ENCODE results near the gene RPL36AL. TPM values are rescaled to one million over a fixed set of nuclear protein-coding genes. Genes with fewer than 3 reads are reported as not detected.

The RPL36AL gene
- total and polyA plus RNA-seq, 10 of the 15 experiments (the other 5 are each of a cell fraction or from before 2014, with no cell fraction given) = 222 to 1,379 (median 545) TPM

DNA sequence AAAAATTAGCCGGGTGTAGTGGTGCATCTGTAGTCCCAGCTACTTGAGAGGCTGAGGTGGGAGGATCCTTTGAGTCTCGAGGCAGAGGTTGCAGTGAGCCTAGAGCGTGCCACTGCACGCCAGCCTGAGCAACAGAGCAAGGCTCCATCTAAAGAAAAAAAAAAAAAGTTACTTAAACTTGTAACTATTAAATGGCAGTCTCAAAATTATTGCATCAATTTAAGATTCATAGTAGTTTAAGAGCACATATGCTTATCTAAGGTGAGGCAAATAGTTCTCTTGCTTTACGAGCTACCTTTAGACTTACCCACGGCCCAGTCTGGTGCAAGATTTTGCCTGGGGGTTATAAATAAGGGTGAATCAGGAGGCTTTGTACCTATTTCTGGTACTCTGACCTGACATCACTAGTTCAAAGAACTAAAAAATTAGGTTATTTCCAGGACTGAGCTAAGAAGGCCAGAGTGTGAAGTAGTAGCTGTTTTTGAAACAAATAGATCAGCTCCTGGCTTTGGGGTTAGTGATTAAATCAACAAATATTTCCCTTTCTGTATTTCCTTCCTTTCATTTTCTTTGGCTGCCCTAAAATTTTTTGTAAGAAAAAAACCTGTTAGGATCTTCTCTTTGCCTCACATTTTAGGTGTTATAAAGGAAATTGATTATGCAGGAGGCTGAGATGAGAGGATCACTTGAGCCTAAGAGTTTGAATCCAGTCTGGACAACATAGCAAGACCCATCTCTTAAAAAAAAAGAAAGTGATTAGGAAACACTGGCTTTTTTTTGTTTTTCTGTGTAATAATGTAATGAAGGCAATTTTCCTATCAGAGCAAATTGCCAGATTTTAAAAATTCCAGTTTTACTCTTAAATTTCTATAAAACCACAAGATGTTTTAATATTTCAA is 3.8 kb upstream of the RPL36AL start (continued):
- TF ChIP-seq MLLT1 (IDR thresholded peaks at IDR 0.05) = peak; percentile 66
- no peak for TF ChIP-seq WRNIP1 (IDR thresholded peaks at IDR 0.05; ENCODE audit: borderline replicate concordance, low read depth, low read length)
- TF ChIP-seq ZNF24 (IDR thresholded peaks at IDR 0.05) = peak; percentile 81
- TF ChIP-seq, protein P1, sequence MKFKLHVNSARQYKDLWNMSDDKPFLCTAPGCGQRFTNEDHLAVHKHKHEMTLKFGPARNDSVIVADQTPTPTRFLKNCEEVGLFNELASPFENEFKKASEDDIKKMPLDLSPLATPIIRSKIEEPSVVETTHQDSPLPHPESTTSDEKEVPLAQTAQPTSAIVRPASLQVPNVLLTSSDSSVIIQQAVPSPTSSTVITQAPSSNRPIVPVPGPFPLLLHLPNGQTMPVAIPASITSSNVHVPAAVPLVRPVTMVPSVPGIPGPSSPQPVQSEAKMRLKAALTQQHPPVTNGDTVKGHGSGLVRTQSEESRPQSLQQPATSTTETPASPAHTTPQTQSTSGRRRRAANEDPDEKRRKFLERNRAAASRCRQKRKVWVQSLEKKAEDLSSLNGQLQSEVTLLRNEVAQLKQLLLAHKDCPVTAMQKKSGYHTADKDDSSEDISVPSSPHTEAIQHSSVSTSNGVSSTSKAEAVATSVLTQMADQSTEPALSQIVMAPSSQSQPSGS (IDR thresholded peaks at IDR 0.05; ENCODE audit: low read length) = peak; percentile 79
- TF ChIP-seq IKZF1 (conservative IDR thresholded peaks at IDR 0.05) = 0 out of 2 replicates have a peak, but pooled peaks have one; percentile 18

DNA sequence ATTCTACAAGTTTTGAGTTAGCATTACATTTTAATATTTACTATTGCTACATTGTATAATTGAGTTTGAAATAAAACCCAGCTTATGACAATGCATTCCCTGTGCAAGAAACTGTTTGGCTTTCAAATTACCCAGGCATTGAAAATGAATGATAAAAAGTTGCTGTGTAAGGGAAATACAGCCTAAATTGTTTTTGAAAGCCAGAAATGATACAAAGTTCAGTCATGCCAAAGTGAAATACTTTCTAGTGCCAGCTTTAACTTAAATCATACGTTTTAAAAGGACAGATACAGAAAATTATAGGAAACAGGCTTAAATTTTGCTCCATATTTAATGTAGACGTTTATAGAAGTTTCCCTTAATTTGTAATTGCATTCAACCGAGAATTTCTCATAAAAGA is 3.0 kb upstream of the RPL36AL start:
- WGBS (ENCODE audit: insufficient coverage, insufficient replicate concordance, low lambda C conversion rate, missing lambda C conversion rate) = 1% methylated on average over 3 of the region's 3 CpGs
- intact Hi-C loops (cut with micrococcal nuclease; ENCODE audit: unreplicated experiment) (loop anchor here (5.0 kb wide), 1 partner anchor 1044 kb away; the partner anchor contains the start of gene SAV1), in situ Hi-C loops (cut with MboI) (loop anchor here (10.0 kb wide), 1 partner anchor 1201 kb away; no protein-coding TSS in a partner anchor)
- Histone ChIP-seq H3K9ac (ENCODE audit: control insufficient read depth, insufficient read depth, low read length) (peak overlapping the region; percentile 98), H3K27me3 (replicated peaks in 1 of 2; ENCODE audit: control insufficient read depth in 2 of 2, insufficient read depth in 2 of 2, low read length in 1 of 2) (no peaks in the 10 kb centered on the region), H3K27ac (ENCODE audit: control insufficient read depth, insufficient read depth) (peak overlapping the region; percentile 70), H3K4me1 (ENCODE audit: control insufficient read depth, insufficient read depth, low read length) (no peaks in the 10 kb centered on the region), H3K79me2 (ENCODE audit: control insufficient read depth, insufficient read depth, low read length) (peaks cover 89% of the 10 kb centered on the region), H3K4me2 (ENCODE audit: control insufficient read depth, insufficient read depth) (peak overlapping the region; percentile 95), H4K20me1 (ENCODE audit: control insufficient read depth, insufficient read depth) (no peaks in the 10 kb centered on the region), H2AFZ (ENCODE audit: control insufficient read depth, low read depth, low read length) (no peak overlapping the region), H3K4me3 (peak overlapping the region; percentile 92), H3K9me3 (replicated peaks; ENCODE audit: control insufficient read depth, insufficient read depth, low read length) (no peaks in the 10 kb centered on the region), H3K36me3 (ENCODE audit: control insufficient read depth in 2 of 2, insufficient read depth in 2 of 2, low read length in 1 of 2) (peaks cover 0 to 2% of the 10 kb centered on the region in 2 experiments; a peak in 1 of 4 replicates)
- CTCF ChIA-PET = interaction anchor here (1.2 to 2.5 kb wide), 8 partner anchors 9 to 239 kb away, joined by 3 to 14 read pairs (median 5); no protein-coding TSS in a partner anchor
- POLR2A ChIA-PET = interaction anchor here (0.6 to 6.2 kb wide), 6 partner anchors 9 to 144 kb away, joined by 3 to 122 read pairs (median 12); partner anchors contain the start of genes DNAAF2, KLHDC2, LRR1 and RPS29
- RAD21 ChIA-PET (ENCODE audit: unreplicated experiment) = interaction anchor here (0.6 to 5.8 kb wide), 8 partner anchors 10 to 698 kb away, joined by 3 to 82 read pairs (median 4); partner anchors contain the start of genes DNAAF2, LRR1 and RPS29
- FAIRE-seq (no peak), DNase-seq (ENCODE audit: low read depth, low spot score) (no peak), ATAC-seq (no peak)
- SMC1A ChIA-PET (ENCODE audit: uncharacterized antibody, unreplicated experiment) = interaction anchor here (1.0 to 2.9 kb wide), 6 partner anchors 9 to 229 kb away, joined by 3 to 13 read pairs (median 6); partner anchors contain the start of genes DNAAF2, NEMF and RPS29
- BruUV-seq (replicated peaks) = no TSS peak
- TF ChIP-seq CHD2 (IDR thresholded peaks at IDR 0.05; ENCODE audit: borderline replicate concordance, low read depth, low read length) = no peak
- TF ChIP-seq, protein P2, sequence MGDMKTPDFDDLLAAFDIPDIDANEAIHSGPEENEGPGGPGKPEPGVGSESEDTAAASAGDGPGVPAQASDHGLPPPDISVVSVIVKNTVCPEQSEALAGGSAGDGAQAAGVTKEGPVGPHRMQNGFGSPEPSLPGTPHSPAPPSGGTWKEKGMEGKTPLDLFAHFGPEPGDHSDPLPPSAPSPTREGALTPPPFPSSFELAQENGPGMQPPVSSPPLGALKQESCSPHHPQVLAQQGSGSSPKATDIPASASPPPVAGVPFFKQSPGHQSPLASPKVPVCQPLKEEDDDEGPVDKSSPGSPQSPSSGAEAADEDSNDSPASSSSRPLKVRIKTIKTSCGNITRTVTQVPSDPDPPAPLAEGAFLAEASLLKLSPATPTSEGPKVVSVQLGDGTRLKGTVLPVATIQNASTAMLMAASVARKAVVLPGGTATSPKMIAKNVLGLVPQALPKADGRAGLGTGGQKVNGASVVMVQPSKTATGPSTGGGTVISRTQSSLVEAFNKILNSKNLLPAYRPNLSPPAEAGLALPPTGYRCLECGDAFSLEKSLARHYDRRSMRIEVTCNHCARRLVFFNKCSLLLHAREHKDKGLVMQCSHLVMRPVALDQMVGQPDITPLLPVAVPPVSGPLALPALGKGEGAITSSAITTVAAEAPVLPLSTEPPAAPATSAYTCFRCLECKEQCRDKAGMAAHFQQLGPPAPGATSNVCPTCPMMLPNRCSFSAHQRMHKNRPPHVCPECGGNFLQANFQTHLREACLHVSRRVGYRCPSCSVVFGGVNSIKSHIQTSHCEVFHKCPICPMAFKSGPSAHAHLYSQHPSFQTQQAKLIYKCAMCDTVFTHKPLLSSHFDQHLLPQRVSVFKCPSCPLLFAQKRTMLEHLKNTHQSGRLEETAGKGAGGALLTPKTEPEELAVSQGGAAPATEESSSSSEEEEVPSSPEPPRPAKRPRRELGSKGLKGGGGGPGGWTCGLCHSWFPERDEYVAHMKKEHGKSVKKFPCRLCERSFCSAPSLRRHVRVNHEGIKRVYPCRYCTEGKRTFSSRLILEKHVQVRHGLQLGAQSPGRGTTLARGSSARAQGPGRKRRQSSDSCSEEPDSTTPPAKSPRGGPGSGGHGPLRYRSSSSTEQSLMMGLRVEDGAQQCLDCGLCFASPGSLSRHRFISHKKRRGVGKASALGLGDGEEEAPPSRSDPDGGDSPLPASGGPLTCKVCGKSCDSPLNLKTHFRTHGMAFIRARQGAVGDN (IDR thresholded peaks at IDR 0.05) = no peak
- no peak for TF ChIP-seq ZNF274 (IDR thresholded peaks at IDR 0.05; ENCODE audit: insufficient read depth, insufficient read length)
- no peak for TF ChIP-seq YBX1 (IDR thresholded peaks at IDR 0.05)
- no peak for TF ChIP-seq PAX5 (IDR thresholded peaks at IDR 0.05; ENCODE audit: borderline replicate concordance, low read depth, low read length)
